Ascending aorta (tissue), 2 donors: ENCODE data around the gene RBBP5. TPM values are rescaled to one million over a fixed set of nuclear protein-coding genes. Genes with fewer than 3 reads are reported as not detected.

Source experiments
- DNase-seq, 2 donors: peaks; one replicate each; pipeline ENCODE4 v3.0.0-alpha.2; 2019; ENCODE audit warnings: low spot score in 2 of 2
- H3K27ac ChIP-seq, 2 donors: fragments of 200-600 bp; sonication (generic); one replicate each; pipeline ENCODE4 v1.5.1; 2016 to 2017; ENCODE audit warnings: mild to moderate bottlenecking in 1 of 2
- H3K27me3 ChIP-seq: fragments of 200-600 bp; sonication (generic); one replicate; pipeline ENCODE4 v1.5.1; 2017
- H3K36me3 ChIP-seq, 2 donors: fragments of 200-600 bp; sonication (generic); one replicate each; pipeline ENCODE4 v1.5.1; 2016
- H3K4me1 ChIP-seq, 2 donors: fragments of 200-600 bp; sonication (generic); one replicate each; pipeline ENCODE4 v1.5.1; 2016 to 2017; ENCODE audit warnings: mild to moderate bottlenecking in 1 of 2
- H3K4me3 ChIP-seq, 2 donors: fragments of 200-600 bp; sonication (generic); one replicate each; pipeline ENCODE4 v1.5.1; 2016 to 2017; ENCODE audit warnings: mild to moderate bottlenecking in 1 of 2
- H3K9me3 ChIP-seq, 2 donors: fragments of 200-600 bp; sonication (generic); one replicate each; pipeline ENCODE4 v1.5.1; 2016
- CTCF ChIP-seq, 3 experiments: fragments of 200-600 bp in 2 of 3; fragments of 450-650 bp in 1 of 3; sonication (generic) in 2 of 3; IDR thresholded peaks; one replicate each; pipeline ENCODE4 v1.5.1; 2016 to 2019; ENCODE audit warnings: antibody characterized with exemption in 3 of 3, mild to moderate bottlenecking in 1 of 3, moderate library complexity in 1 of 3
- intact Hi-C: fragments of 100-400 bp; cut with DNase I; formaldehyde crosslinking; loops from one replicate; pipeline ENCODE4 v1.15.1; 2023
- total RNA-seq: library from RNA; depleted of rRNA; stranded (reverse); fragments of >200 nt; gene quantifications from one replicate; pipeline ENCODE4 v1.1.0, GENCODE V29; 2016

The RBBP5 gene
- total RNA-seq, 1 donor from 2014 or later: 7.2 TPM

GRCh38 chr1:205069371-205070125 is 52.2 kb downstream of the RBBP5 start:
- no peak for DNase-seq
- no peak overlapping the region for H3K27ac ChIP-seq
- no peaks in the 10 kb centered on the region for H3K36me3 ChIP-seq
- TF ChIP-seq CTCF (IDR thresholded peaks at IDR 0.05): no peak
- no peaks in the 10 kb centered on the region for H3K9me3 ChIP-seq
- intact Hi-C loops: no loop called here
- no peaks in the 10 kb centered on the region for H3K27me3 ChIP-seq
- H3K4me1 ChIP-seq: no peaks in the 10 kb centered on the region
- H3K4me3 ChIP-seq: no peak overlapping the region

GRCh38 chr1:205068457-205069040 is 53.2 kb downstream of the RBBP5 start:
- DNase-seq: no peak
- H3K4me3 ChIP-seq: no peak overlapping the region
- intact Hi-C loops: no loop called here
- TF ChIP-seq CTCF (IDR thresholded peaks at IDR 0.05): no peak
- H3K36me3 ChIP-seq: no peaks in the 10 kb centered on the region
- no peak overlapping the region for H3K27ac ChIP-seq
- H3K27me3 ChIP-seq: no peaks in the 10 kb centered on the region
- no peaks in the 10 kb centered on the region for H3K9me3 ChIP-seq
- no peaks in the 10 kb centered on the region for H3K4me1 ChIP-seq

GRCh38 chr1:205068001-205068400 is 53.8 kb downstream of the RBBP5 start:
- Histone ChIP-seq H3K4me1 (no peaks in the 10 kb centered on the region), H3K36me3 (no peaks in the 10 kb centered on the region), H3K27ac (no peak overlapping the region), H3K9me3 (no peaks in the 10 kb centered on the region), H3K4me3 (no peak overlapping the region), H3K27me3 (no peaks in the 10 kb centered on the region)
- TF ChIP-seq CTCF (IDR thresholded peaks at IDR 0.05): no peak
- no peak for DNase-seq
- intact Hi-C loops: no loop called here

GRCh38 chr1:205067031-205067430 is 54.7 kb downstream of the RBBP5 start:
- TF ChIP-seq CTCF (IDR thresholded peaks at IDR 0.05): no peak
- H3K36me3 ChIP-seq: no peaks in the 10 kb centered on the region
- no peaks in the 10 kb centered on the region for H3K4me1 ChIP-seq
- H3K9me3 ChIP-seq: no peaks in the 10 kb centered on the region
- no peak overlapping the region for H3K27ac ChIP-seq
- no peak for DNase-seq
- H3K4me3 ChIP-seq: no peak overlapping the region
- H3K27me3 ChIP-seq: no peaks in the 10 kb centered on the region
- intact Hi-C loops: no loop called here

- Histone ChIP-seq H3K36me3 (no peaks in the 10 kb centered on the region), H3K27ac (no peak overlapping the region), H3K27me3 (no peaks in the 10 kb centered on the region), H3K4me3 (no peak overlapping the region), H3K9me3 (no peaks in the 10 kb centered on the region), H3K4me1 (no peaks in the 10 kb centered on the region)
- intact Hi-C loops: no loop called here
- TF ChIP-seq CTCF (IDR thresholded peaks at IDR 0.05): no peak
- DNase-seq: no peak
Measured at GRCh38 chr1:205066141-205066818, 55.5 kb downstream of the RBBP5 start.
